GM19240 (cell line): Measurements from ENCODE around the gene SIGLEC8.
"Not testable (repeated sequence)": the region's sequence is repeated elsewhere in the genome, so short reads cannot be mapped to it uniquely, and the experiment has no call there.

ENCODE experiments used
- DNase-seq: peaks from one replicate; pipeline ENCODE4 v3.0.0; 2011; ENCODE audit warnings: low spot score; ENCODE audit not compliant: insufficient read length

SIGLEC8 gene

DNA sequence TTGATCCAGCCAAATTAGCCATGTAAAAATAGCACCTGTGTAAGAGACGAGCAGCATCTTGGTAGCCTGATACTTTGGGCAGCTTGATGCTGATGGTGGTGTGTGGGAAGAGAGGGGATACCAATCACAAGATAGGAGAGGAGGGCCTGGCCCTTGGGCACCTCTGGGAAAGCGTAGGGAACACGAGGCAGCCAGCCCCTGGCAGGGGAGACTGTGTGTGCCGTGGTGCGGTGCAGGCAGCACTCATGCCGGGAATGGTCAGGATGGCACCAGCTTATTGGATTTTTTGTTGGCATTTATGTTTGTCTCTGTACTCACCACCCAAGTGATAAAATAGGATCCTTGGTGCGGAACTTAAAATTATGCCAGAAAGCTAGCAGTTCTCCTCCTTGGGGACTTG, 10.2 kb downstream of the SIGLEC8 start:
- DNase-seq: no peak

DNA sequence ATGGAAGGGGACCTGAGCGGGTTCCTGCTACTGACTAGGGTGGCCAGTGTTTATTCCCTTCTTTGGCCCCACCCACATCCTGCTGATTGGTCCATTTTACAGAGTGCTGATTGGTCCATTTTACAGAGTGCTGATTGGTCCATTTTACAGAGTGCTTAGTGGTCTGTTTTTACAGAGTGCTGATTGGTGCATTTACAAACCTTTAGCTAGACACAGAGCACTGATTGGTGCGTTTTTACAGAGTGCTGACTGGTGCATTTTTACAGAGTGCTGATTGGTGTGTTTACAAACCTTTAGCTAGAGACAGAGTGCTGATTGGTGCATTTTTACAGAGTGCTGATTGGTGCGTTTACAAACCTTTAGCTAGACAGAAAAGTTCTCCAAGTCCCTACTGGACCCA, 10.7 kb downstream of the SIGLEC8 start:
- DNase-seq: not testable (repeated sequence)

DNA sequence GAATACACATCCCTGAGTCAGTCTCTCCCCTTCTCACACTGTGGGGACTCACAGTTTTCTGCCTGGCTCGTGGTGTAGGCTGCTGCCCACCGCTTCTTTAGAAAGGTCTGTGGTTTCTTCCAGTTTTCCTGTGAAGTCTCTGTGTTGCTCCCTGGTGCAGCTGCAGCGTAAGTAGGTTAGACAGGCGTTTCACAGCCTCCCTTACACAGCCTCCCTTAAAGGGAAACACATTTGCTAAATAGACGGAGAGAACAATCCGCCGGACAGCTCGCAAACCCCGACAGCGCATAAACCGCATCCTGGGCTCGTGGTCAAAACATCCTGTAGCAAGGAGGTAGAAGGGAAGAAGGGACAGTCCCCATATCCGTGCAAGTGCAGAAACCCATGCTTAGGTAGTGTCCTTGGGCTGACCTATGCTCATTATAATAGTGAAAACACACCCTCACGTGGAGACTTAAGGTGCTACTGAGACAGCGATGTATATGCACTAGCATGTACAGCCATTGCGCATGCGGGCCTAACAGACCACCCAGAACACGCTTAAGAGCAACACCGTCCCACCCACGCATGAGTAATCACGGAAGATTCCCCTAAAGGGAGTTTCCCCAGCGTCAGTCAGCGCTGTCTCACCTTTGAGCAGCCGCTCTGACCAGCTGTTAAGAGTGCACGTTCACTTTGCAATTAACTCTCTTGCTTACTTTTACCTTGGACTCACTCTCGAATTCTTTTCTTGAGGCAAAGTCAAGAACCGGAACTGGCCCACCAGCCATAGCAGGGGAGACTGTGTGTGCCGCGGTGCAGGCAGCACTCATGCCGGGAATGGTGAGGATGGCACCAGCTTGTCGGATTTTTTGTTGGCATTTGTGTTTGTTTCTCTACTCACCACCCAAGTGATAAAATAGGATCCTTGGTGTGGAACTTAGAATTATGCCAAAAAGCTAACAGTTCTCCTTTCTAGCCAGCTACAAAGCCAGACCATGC, 16.6 kb downstream of the SIGLEC8 start:
- peak; percentile 53 for DNase-seq

DNA sequence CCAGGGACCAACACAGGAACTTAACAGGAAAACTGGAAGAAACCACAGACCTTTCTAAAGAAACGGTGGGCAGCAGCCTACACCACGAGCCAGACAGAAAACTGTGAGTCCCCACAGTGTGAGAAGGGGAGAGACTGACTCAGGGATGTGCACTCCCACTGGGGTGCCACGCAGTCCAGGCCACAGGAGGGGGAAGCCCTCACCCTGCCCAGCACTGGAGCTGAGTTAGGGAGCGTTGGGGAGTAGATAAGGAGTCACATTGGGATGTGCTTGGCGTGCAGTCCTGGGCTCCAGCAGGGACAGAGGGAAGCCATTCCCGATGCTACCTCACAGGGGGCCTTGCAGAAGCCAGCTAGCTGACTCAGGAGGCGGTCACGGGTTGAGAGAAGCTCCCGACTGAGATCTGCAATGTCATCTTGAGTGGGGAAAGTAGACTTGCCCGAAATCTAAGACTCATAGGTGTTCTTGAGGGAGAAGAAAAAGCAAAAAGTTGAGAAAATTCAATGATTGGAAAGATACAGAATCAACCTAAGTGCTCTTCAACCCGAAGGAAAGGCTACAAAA, 17.3 kb downstream of the SIGLEC8 start:
- DNase-seq: no peak

DNA sequence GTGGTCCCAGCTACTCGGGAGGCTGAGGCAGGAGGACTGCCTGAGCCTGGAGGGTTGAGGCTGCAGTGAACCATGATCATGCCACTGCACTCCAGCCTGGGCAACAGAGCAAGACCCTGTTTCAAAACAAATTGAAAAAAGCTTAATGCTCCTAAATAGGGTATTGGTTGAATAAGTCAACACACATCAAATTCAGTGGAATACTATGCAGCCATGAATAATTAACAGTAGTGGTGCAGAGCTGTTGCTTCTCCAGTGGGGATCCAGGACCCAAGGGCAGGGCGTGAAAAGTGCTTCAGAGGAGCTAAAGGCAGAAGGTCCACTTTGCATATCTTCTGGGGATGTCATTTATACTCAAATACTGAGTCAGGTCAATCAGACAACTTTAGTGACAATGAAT, 18.2 kb downstream of the SIGLEC8 start:
- DNase-seq: no peak

DNA sequence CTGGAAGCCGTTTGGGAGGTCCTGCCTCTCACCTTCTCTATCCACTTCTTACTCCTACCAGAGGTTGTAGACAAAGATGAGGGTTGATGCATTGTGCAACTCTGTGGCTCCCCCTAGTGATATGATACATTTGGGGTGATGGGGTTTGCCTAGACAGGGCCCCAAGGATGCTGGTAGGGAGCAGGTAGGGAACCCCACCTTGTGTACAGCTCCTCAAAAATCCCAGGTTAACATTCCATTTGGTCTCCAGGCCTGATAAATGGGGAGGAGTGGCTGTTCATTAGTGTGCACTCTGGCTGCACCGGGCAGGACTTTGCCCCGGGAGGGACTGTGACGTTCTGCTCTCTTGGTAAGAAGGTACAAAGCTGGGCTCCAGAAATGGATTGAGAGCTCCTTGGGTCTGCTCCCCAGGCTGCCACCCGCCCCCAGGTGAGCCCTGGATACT, 19.2 kb downstream of the SIGLEC8 start:
- no peak for DNase-seq

DNA sequence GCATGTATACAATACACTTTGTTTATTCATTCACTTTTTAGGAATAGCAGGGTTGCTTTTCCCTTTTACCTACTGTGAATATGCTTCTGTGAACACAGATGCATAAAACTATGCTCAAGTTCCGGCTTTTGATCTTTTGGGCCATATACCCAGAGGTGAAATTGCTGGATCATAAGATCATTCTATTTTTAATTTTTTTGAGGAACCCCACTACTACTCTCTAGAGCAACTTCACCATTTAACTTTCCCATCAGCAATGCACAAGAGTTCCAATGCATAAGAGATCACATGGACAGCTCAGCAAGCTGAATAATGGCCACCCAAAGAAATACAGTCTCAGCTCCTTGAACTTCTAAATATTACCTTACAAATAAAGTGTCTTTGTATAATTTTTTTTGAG, 23.8 kb downstream of the SIGLEC8 start:
- no peak for DNase-seq

DNA sequence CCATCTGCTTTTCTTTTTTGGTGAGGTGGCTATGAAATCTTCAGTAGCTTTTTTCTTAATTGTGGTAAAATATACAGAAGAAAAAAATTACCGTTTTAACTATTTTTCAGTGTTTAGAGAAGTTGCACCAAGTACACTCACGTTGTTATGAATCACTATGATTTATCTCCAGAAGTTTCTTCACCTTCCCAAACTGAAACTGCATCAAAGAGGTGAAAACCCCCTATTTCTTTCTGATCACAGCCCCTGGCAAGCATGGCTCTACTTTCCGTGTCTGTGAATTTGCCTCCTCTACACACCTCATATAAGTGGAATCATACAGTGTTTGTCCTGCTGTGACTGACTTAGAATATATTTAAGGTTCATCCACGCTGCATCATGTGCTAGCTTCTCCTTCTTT, 25.2 kb downstream of the SIGLEC8 start:
- DNase-seq: no peak

DNA sequence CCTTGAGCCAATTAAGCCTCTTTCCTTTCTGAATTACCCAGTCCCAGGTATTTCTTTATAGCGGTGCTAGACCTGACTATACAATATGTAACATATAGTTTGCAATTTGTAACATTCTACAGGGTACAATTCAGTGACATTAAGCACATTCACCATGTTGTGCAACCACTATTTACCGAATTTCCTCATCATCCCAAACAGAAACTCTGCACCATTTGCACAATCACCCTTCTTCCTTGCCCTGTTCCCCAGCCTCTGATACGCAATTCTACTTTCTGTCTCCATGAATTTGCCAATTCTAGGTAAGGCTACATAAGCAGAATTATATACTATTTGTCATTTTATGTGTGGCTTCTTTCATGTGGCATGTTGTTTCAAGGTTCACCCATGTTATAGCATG, 27.1 kb downstream of the SIGLEC8 start:
- DNase-seq: no peak

DNA sequence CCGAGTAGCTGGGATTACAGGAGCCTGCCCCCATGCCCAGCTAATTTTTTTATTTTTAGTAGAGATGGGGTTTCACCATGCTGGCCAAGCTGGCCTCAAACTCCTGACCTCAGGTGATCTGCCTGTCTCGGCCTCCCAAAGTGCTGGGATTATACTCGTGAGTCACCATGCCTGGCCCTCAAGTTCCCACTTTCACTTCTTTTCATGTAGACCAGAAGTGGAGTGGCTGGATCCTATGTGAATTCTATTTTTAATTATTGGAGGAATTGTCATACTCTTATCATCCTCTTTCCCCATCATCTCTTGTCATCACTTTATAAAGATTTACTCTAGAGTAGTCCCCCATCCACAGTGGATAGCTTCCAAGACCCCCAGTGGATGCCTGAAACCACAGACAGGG, 28.0 kb downstream of the SIGLEC8 start:
- no peak for DNase-seq

DNA sequence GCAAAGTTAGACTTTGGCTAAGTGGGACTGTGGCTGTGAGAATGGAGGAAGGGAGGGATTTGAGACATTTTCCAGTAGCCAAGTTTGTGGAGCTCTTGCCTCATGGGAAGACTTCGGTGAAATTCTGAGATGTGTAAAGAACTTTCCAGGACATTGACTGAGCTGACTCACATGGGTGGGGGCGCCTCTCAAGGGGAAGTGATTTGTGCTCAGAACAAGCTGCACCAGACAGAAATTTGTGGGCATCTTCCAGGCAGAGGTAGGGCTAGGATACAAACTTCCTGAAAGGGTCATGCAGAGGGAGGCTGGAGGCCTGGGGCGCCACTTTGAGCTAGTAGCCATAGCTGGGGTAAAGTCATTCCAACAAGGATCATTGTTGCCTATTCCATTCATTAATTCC, 31.1 kb downstream of the SIGLEC8 start:
- DNase-seq: no peak

DNA sequence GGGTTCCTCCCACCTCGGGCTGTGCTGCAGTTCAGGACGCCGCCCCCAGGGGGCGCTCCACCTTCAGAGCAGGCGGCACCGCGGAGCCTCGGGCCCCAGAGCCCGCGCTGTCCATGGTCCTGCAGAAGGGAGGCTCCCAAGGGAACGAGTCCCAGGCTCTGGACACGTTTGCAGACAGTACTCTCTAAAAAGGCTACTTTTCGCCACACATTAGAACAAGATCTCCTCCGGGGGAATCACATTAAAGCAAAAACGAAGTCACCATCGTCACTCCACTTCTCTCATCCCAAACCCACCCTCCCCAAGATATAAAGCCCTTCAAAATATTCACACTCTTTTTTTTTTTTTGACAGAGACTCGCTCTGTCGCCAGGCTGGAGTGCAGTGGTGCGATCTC, 36.2 kb downstream of the SIGLEC8 start:
- peak; percentile 86 for DNase-seq

DNA sequence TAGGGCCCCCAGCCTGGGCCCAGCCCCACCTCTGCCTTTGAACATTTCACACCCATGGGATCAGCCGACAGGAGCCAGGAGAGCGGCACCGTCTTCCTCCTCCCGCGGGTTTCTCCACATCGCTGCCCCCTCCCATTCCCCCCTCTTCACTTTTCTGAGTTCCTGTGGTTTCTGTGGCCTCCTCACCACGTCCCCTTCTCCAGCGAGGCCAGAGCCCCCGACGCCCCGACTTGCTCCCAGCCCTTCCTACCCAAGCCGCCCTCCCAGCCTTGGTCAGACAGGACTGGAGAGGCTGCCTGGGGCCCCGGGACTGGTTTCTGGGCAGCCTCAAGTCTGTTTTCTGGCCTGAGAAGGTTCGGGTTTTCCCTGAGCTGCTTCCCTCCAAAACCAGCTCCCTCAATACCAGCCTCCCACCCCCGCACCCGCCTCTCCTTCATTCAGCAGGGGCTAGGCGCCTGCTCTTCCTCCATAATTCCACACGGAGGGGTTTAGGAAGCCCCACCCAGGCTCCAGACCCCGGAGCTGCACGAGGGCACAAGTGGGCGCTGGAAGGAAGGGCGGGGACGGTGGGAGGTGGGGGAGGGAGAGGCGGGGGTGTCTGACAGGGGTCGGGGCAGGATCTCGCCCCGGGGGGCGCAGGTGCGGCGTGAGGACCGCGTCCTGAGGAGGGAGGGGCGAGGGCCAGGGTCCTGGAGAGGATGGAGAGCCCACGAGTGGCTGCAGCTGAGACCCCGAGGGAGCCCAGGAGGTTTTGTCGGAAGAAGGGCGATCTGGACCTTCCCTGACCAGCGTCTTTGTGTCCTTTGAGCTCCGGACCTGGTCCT, 36.8 kb downstream of the SIGLEC8 start:
- DNase-seq: no peak

DNA sequence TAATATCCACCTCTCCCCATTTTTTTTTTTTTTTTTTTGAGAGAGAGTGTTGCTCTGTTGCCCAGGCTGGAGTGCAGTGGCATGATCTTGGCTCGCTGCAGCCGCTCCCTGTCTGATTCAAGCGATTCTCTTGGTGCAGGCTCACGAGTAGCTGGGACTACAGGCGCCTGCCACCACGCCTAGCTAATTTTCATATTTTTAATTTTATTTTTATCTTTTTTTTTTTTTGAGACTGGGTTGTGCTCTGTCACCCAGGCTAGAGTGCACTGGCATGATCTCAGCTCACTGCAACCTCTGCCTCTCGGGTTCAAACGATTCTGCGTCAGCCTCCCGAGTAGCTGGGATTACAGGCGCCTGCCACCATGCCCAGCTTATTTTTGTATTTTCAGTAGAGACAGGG, 37.7 kb downstream of the SIGLEC8 start:
- DNase-seq: not testable (repeated sequence)

DNA sequence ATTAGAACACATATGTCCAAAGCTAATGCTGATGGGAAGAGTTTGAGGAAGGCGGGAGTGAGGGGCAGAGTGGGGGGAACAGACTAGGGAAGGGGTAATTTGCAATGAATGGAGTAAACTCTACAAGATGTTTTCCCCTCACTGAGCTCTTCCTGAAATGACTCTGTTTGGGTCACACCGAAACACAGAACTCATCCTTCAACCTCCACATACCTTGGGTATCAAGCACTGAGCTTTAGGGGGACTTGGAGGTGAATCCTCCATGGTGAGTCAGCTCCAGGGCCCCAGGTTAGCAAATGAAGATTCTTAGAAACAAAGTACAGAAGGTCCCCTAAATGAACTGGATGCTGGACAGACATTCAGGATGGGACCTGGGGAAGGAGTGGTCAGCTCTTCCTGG, 39.5 kb downstream of the SIGLEC8 start:
- DNase-seq: no peak

DNA sequence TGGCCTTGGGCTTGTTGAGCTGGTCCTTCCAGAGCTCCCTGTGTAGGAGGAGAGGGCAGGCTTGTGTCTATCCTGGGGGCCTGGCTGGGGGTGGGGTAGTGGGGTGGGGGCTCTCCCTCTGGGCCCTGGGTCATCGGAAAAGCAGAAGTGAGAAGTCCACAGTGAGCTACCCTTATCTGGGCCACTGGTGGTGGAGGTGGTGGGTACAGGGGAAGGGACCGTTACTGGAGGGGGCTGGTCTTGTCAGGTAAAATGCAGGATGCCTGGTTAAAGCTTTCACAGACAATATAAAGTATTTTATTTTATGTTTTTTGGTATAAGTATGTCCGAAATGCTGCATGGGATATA, 40.5 kb downstream of the SIGLEC8 start:
- DNase-seq: no peak

DNA sequence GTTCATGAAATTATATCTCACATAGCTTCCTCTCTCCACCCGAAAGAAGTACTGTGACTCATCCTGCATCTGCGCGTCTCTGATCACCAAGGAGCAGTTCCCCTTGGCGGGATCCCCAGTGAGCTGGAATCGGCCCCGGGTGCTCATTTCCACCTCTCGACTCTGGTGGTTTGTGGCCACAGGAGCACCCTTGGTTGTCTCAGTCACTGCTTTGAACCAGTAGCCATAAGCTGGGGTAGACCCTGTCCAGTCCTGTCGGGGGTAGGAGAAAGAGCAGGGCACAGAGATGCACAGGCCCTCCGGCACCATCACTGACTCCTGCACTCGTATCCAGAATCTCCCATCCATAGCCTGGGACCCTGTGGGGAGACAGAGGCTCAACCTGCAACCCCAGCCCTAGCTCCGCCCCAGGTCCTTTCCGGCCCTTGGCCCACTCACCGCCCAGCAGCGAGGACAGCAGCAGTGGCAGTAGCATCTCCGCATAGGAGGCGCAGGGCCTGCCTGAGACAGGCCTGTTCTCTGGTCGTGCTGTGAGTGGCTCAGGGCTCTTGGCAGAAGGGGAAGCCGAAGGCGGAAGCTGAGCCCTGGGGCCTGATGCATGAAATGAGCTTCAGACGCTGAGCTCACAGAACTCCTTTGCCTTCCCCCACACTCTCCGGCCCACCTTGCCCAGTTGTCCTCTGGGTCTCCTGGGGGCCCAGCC, 41.0 kb downstream of the SIGLEC8 start, which contains the start of gene SIGLEC10:
SIGLEC10 (minus strand) TSS at position 536 of the 703 bp plus-strand sequence; CDS start at position 475, 61 bp downstream.
- DNase-seq: peak; percentile 56

DNA sequence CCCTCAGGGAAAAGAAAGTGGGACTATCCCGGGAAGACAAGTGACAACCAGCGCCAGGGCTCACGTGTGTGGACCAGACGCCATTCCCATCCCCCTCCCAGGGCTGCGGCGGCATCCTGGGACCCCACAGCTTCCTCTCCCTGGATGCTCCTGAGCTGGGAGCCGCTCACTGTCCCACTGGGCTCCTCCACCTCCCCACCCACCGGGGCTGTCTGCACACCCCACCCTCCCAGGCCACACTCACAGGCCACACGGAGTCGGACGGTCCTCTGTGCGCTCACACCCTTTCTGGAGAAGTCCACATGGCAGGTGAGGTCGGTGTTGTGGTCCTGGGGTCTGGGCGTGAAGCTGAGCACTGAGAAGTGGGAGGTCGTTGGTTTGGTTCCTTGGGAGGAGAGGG, 41.8 kb downstream of the SIGLEC8 start:
- DNase-seq: not testable (repeated sequence)

DNA sequence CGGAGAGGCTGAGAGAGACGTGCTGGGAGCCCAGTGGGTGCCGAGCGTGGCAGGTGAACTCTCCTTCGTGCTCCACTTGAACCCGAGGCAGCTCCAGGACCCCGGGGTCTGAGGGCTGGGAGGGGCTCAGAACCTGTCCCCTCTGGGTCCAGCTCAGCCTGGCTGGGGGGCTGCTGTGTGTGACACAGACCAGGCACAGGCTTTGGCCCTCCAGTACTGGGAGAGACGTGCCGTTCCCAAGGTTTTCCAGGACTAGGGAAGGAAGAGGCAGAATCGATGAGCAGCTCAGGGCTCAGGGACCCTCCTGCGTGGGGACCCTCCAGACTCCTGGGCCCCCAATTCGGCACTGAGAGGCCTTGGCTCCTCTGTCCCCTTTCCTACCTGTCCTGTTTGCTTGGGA, 43.1 kb downstream of the SIGLEC8 start:
- no peak for DNase-seq

DNA sequence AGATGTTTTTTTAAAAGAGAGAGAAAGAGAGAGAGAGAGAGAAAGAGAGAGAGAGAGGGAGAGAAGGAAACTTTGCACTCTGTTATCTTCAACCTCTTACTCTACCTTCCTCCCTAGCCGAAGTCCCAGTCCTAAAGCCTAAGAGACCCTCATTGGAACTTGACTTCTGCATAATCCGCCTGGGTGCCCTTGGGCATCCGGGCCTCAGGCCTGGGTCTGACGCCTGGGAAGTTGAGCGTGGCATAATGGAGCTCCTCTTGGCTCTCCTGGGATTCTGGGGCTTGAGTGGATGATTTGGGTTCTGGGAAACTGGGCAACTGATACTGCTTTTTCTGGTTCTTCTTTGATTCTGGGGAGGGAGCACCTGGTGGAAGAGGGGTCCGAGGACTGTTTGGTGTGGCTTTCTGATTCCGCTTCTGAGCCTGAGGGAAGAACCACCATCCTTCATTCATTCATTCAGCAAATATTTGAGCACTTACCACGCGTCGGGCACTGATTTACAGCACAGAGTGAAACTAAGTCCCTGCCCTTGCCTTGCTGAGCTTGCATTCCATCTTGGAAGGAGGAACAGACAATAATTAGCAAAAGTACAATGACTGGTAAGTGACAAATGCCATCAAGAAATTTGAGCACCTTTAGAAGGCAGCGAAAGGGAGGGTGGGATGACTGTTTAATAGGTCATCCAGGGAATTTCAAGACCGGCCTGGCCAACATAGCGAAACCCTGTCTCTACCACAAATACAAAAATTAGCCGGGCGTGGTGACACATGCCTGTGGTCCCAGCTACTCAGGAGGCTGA, 47.1 kb downstream of the SIGLEC8 start:
- no peak for DNase-seq
